NCI-H1105 (cell line): ENCODE measurements around the gene HOXB9.

Experiments used
- DNase-seq: peaks from one replicate; lab custom pipeline; 2025; lab: John Stamatoyannopoulos, UW

HOXB9 gene

DNA sequence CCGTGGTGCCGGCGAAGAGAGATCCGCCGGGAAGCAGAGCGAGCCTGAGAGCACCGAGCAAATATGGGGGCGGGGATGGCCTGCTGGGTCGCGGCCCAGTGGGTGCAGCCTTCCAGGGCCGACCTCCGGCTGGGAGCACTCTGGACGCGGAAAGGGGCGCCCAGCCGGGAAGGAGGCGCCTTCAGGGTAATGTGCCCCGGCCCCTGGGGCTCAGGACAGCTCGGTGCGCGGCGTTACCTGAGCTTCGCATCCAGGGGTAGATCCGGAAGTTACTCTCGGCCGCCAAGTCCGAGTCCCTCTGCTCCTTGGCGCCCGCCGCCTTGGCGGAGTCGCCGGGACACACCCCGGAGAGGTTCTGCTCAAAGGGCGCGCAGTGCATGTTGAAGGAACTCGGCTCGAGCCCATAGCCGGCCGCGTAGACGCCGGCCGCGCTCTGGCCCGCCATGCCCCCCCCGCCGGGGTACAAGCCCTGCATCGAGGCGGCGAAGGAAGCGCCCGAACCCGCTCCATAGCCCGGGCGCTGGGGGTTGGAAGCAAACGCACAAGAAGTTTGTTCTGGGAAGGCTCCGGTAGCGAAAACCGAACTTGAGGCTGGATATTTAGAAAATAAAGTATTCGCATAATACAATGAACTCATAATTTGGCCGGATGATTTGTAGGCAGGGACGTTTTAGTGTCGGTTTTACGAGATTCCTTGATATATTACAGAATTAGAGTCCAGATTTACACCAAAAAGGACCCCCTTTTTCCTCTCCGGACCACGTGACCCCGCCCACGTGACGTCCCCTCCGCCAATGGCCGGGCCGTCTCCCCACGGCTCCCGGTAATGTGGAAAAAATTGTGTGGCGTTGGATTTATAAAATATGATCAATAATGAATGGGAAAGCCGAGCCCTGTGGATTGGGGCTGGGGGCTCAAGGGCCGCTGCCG, 15.6 kb downstream of the HOXB9 start, which contains the start of gene HOXB7:
TSS of gene HOXB7 (minus strand) at position 736 of the 930 bp plus-strand sequence. CDS start at position 637, 99 bp downstream.
- DNase-seq = peak; percentile 53

DNA sequence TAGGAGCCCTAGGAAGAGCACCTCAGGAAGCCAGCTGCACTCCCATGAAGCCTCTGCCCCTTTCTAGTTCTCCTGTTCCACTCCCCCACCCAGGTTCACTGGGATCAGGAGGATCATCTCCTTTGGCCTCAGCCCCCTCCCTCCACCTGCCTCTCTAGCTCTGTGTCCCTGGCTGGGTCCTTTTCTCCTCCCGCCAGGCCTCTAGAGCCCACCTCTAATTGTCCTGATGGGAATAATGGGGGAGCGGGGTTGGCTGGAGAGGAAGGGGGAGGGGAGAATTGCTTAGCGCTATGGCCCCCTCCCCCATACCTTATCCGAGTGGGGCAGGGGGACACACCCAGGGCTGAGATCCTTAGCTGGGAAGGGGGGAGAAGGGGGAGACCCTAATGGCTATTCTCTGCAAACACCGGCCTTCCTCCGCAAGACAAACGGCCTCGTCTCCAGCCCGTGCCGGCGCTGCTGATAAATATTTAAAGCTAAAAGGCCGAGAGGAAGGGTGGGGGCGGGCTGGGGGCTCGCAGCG, 16.3 kb downstream of the HOXB9 start:
- DNase-seq = no peak

DNA sequence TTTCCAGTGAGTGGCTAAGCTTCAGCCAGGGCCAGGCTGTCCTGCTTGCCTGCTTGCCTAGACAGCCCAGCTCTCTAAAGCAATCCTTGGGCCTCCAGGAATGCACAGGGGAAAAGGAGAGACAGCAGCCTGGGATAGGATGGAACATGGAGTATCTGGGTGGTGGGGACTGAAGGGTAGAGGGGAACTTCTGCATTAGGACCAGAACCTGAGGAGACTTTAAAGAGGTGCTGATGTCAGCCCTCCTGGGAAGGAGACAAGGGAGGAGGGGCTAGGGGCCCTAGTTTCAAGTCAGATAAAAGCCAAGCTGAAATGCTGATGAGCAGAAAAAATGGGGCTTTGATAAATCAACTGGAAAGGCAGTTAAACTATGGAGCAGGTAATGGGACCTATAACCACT, 17.1 kb downstream of the HOXB9 start:
- DNase-seq = no peak

DNA sequence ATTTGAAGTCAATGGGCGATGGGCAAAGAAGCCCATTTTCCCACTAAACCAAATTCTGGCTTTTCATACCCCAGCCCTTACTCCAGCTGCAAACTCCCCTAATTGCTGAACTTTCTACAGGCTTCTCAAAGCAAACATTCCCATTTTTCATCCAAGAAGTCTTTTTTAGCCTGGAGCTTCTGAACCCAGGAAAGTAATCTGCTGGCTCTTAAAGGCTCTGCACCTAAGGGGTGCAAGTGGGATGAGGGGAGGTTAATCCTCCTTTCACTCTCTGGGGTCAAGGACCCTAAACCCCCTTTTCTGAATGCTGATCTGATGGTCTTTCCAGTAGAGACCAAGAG, 17.7 kb downstream of the HOXB9 start:
- DNase-seq = no peak

DNA sequence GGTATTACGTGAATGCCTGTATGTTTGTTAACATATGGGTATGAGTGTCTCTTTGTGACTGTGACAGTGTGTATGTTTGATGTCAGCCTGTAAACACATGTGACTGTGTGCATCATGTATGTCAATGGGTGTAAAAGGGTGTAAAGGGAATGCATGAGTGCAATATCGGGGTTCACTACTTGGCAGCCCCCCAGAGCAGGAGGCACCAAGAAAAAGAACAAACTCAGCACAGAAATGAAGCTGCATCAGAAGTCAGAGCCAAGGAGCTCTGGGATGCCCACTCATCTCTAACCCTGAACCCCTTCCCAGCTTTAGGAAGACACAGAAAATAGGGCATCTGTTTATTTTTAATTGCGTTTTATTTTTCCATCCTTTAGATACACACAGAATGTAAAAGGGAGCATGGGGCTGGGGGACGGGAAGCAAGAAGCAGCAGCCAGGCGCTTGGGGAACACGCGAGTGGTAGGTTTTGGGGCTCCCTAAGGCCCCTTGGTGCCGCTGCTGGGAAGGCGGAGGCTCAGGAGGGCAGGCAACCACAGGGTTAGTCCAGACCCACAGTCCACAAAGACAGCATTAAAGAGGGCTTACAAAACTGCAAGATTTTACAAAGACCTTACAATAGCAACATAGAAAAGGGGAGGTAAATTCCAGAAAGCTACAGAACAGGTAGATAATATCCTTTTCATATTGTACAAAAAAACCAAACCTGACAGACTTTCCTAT, 19.1 kb downstream of the HOXB9 start:
- DNase-seq = no peak

DNA sequence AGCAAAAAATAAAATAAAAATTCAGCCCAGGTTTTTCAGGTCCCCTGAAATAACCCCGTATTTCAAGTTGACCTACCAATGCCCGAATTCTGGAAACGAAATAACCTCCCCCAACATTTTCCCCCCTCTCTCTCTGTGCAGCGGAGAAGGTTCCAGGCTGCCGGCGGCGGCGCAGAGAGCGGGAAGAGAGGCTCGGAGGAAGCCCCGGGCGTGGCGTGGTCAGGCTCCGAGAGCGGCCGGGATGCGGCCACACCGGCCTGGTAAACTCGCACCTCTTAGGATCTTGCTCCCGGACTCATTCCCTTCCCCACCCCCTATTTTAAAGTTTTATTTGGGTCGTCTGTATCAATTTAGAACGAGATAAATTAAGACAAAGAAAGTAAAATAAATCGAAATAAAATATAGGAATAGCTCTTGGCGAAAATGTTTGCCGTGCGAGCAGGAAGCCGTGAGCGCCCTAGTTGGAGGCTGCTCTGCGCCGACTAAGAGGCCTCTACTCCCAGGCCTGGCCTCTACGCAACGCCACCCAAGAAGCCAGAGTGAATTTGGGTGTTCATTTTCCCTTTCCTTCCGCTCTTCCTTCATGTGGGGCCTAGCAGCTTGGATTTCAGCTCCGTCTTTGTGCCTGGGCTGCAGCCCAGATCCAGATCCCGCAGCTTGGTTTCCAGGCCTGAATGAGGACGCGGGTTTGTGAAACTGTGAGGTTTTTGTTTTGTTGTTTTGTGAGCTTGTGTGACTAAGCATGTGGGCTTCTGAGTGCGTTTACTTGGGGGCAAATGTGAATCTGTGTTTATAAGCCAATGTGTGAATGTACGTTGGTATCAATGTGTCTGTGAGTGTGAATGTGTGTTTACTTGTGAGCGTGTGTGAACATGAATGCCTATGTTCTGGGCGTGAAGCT, 19.9 kb downstream of the HOXB9 start:
- DNase-seq = no peak

DNA sequence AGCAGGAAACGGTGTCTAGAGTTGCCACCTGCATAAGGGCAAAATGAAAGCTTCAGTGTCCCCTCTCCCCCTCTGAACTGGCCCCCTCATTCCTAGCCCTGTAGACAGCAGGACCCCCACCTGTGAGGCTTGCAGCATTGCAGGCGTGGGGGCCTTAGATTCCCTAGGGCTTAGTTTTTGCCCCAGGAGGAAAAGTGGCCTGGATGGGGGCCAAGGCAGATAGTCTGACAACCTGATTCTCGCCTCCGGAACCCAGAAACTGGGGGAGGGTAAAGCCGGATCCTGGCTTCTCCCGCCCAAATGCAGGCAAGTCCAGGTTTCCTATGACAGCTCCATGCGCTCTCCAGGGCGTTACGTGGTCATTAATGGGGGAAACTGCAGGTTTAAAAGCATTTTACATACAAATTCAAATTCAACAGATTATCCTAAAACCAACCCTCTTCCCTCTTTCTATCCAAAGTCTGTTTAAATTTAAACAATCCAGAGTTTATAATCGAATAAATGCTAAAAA, 20.7 kb downstream of the HOXB9 start:
- DNase-seq = no peak

DNA sequence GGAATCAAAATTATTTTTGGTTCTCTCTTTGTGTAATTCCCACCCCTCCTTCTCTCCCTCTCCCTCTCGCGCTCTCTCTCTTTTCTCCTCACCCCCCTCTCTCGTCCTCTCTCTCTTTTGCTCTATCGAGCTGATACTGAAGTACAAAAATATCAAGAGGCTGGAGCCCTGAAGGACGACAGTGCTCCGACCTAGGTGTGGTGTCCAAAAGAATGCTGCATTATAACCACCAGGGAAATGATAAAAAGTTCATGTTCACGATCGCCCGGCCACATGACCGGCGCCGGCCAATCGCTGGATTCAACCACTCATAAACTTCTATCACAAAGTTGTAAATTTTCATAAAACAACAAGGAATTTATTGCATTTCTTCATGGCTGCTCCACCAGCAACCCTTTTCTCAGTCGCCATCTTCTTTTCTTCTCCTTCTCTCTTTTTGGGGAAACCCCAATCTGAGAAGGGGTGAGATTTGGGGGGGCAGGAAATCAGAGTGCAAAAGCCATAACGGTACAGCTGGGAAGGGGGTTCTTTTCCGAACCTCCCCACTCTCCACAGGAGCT, 21.3 kb downstream of the HOXB9 start, which contains the start of gene HOXB6:
TSS of gene HOXB6 (minus strand) at position 217 of the 560 bp plus-strand sequence. CDS start 6,836 bp downstream, outside the sequence.
- DNase-seq = no peak

DNA sequence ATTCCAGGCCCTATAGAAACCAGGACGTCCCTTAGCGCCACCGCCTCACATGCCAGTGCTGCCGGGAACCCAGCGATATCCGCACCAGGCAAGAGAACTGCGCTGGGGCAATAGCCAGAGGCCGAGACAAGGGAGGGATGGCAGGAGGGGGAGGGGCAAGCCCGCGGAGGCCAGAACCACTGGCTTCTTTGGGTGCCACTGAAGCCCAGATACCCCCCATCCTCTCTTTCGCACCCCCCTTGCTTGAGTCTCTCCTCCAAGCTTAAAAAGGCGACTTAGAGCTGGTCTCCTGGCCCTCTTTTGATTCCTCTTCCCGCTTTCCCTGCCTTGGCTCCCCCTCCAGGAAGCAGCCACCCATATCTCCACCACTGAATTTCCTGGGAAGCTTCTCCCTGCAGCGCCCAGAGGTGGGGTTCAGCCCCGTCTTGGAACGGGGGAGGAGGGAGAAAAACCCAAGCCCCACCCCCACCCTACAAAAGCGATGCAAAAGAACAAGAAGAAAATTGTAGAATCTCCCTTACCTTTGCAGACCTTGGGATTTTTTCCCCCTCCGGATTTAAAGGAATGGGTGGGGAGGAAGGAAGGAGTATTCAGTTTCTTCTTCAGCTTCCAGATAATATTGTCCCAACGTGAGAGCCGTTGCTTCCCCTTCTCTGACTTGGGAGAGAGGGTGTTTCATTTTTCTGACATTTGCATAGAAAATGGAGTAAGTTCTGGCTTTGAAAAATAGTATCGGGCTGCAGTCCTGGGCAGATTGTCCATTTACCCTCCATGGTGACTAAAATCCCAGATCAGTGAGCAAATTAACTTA, 22.0 kb downstream of the HOXB9 start:
- DNase-seq = no peak

DNA sequence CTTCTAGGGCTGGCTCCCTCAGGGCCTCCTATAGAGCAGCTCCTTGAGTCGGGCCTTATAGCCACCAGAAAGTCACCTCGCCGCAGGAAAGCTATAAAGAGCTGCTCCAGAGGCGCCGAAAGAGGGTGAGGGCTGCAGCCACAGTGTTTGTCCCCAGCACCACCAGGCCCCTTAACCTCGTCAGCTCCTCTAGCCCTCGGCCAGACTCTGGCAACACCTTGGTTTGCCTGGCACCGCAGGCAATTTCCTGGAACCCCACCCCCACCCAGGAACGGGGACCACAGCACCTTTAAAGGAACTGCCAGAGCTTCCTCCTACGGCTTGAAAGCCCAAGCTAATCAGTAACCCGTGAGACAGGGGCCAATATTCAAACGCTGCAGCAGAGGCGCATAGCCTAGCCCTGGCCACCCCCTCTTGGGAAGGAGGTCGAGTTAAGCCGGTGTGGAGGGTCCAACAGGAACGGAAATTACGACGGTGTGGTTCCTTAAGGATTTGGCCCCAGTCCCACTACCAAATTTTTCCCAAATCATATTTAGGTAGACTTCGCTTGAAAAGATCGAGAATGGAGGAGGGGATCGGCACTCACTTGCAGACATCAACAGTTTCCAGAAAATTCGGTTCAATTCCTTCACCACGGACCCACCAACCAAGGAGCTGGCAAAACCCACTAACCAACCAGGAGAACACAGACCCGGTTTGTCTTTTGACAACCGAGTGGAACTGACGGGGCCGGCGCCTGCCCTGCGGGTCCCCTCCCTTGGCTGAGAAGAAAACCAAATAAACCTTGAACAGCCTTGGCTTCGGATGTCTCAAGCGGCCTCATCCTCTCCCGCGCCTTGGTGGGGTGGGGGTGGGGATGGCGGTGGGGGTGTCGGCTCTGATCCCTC, 24.4 kb downstream of the HOXB9 start:
- DNase-seq = no peak

DNA sequence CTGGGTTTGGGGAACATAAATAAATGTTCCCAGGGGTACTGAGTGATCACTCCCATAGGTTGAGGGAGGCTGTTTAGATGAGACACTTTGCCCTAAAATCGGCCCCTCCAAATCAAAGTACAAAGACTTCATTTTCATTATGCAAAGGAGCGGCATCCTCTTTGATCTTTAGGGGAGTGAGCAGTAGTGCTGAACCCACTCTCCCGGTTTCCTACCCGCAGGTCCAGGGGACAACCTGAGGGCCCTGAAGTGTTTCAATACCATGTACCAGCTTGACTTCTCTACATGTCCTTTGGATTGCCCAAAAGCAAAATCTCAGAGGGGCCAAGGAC, 25.0 kb downstream of the HOXB9 start:
- no peak for DNase-seq

DNA sequence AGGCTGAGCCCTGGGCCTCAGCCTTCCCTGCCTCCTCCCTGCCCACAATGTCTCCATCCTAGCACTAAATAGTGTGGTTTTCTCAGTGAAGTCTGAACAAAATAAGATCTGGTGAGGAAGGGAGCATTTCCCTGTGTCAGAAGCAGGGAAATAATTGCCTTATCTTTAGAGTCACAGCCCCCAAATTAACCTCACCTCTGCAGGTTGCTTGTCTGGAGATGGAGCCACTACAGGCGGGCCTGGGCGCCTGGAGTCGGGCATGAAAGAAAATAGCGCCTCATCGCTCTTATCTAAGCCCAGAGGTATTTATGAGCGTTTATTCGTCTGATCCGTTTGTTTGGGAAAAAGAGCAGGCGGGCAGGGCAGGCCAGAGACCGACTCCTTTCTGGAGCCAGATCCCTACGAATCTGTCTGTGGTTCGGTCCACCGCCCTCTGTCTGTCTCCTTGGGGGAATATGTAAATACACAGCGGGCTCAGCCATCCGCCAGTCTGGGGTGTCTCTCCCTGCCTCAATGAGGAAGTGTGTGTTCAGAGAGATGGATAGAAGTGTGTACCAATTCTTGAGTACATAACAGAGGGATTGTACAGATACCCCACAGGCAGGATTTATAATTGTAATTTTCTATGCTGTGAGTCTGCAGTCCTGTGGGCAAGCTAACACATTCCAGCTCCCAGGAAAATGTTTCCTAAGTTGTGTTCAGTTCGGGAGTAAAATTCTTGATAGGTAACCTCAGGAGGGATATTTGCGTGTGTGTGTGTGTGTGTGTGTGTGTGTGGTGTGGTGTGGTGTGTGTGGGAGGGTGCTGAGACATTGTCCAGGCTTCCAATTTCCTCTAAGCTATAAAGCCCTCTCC, 25.7 kb downstream of the HOXB9 start:
- DNase-seq = no peak

DNA sequence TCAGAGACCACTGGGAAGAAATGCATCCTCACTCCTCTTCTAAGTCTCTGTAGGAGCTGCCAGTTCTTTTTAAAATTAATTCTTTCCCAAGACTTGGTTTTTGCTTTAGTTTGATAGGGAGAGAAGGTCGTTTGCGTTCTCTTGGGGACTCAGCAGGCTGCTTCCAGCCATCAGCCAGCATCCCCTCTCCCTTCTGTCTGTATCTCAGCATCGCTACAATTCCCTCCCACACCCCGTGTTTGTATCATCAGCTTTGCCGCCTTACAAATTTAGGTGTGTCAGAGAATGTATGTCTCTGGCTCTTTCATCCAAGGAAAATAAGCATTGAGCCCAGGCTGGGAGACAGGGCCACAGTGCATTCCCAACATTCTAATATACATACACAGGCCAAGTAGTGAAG, 26.8 kb downstream of the HOXB9 start:
- DNase-seq = no peak

DNA sequence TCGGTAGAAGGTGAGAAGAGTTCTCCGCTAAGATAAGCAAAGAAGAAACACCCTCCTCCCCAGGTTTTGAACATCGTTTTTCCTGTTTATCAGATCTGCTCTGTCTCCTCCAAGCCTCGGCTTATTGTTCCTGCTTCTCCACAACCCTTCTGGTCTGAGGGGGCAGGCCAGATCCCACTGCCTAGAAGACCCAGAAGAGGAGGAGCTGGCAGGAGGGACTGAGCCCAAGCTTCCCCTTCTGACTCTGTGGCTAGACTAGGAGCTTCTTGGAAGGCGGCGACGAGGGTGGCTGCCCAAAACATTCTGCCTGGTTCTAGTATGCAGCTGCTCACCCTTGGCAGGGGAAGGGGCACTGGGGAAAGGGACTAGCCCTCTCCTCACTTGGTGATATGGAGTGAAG, 27.4 kb downstream of the HOXB9 start:
- no peak for DNase-seq

DNA sequence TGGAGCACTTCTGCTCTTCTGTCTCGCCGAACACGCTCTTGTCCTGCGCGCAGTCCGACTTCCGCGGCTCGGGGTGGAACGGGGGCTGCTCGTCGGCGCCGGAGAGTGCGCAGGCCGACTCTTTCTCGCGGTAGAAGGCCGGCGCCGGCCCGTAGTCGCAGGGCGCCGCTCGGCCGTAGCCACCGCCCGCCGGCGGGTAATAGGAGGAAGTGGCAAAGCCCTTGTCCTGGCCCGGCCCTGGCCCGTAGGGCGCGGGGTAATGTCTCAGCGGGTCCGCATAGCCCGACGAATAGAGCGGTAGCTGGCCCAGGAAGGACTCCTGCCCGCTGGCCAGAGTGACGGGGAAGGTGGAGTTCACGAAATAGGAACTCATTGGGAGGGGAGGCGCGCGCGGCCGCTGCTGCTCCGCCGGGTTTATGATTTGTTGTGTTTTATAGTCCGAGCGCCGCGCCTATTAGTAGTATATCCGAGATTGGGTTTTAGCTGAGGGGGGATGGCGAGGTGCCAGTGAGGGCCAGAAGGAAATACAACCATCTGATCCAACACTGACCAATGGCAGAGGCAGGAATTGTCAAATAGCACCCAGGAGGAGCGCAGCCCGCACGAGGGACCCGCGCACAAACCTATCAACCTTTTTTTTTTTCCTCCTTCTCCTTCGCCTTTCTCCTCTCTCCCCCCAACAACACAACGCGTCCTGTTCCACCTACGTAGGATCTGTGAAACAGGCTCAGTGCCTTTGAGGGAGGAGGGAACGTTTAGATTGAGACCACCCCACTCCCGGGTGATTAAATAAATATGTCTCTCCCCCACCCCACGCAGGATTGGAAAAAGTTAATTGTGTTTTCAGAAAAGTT, 28.2 kb downstream of the HOXB9 start:
- DNase-seq = peak; percentile 17

DNA sequence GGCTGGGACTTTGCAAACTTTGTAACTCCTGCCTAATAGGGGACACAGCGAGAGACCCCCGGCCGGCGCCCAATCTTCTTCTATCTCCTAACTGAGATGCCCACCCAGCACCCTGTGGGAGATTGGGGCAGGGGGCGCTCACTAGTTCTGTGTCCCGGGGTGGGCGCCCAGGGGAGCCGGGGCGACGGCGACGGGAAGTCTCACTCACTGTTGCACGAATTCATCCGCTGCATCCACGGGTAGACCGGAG, 28.7 kb downstream of the HOXB9 start:
- DNase-seq = no peak

DNA sequence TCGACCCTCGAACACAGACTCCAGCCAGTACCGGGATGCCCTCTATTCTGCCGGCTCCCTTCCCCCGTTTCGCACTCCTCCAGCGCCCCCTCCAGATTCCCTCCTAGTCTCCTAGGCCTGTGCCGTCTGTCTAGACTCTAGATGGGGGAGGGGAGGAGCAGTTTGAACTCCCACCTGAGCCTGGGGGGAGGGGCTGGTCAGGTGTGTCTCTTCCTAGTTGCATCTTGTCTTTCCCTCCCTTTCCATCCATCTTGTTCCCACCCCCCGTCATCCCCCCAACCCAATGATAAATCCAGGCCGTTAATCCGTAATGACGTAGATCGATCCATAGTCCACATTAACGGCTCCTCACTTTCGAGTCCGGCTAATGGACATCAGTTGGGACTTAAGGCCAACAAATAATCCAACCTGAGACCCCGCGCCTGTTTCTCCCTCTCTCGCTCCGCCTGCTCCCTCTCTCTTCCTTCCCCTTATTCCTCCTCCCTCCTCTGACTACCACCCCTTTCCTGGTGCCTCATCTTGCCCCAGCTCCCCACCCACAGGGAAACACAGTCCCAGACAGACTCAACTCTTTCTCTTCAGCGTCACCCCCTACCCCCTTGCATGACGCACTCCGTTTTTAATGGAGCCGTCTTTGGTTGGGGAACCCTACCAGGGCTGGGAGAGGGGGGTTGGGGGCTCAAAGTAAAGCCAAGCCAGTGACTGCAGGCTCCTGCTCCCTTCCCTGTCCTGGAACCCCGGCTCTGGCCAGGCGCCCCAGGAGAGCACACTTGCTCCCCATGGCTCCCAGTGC, 29.2 kb downstream of the HOXB9 start:
- no peak for DNase-seq
